OCI-LY3 (cell line): Measurements from ENCODE around the gene NQO1.

Source experiments
- H2AFZ ChIP-seq: fragments of 200-600, 300-600 bp; shearing (Covaris generic); 2 replicates; pipeline ENCODE4 v1.6.0; 2014; ENCODE audit warnings: antibody characterized with exemption, low read depth, low read length
- H3K27ac ChIP-seq: fragments of 200-600, 300-600 bp; sonication (generic); 2 replicates; pipeline ENCODE4 v1.5.1; 2014; ENCODE audit warnings: mild to moderate bottlenecking, low read length, moderate library complexity, mixed read lengths
- H3K27me3 ChIP-seq: fragments of 200-600, 300-600 bp; sonication (generic); 2 replicates; pipeline ENCODE4 v1.6.1; 2014; ENCODE audit warnings: low read depth, low read length, mixed read lengths
- H3K36me3 ChIP-seq: fragments of 200-600, 300-600 bp; sonication (generic); replicated peaks from 2 replicates; pipeline ENCODE3; 2014; ENCODE audit warnings: low read depth, low read length, mixed read lengths
- H3K4me1 ChIP-seq: fragments of 300-600, 200-600 bp; sonication (generic); 2 replicates; pipeline ENCODE4 v1.6.1; 2014; ENCODE audit warnings: low read length, mixed read lengths
- H3K4me2 ChIP-seq: fragments of 200-600, 300-600 bp; sonication (generic); 2 replicates; pipeline ENCODE4 v1.6.1; 2014; ENCODE audit warnings: low read length, mixed read lengths
- H3K4me3 ChIP-seq: fragments of 300-600, 200-600 bp; sonication (generic); 2 replicates; pipeline ENCODE4 v1.5.1; 2014; ENCODE audit warnings: antibody characterized with exemption, mild to moderate bottlenecking, low read length, moderate library complexity
- H3K79me2 ChIP-seq: fragments of 300-600, 200-600 bp; shearing (Covaris generic); 2 replicates; pipeline ENCODE4 v1.6.1; 2014; ENCODE audit warnings: mild to moderate bottlenecking, low read length, mixed read lengths
- H3K9ac ChIP-seq: fragments of 300-600, 200-600 bp; shearing (Covaris generic); 2 replicates; pipeline ENCODE4 v1.6.0; 2014; ENCODE audit warnings: mild to moderate bottlenecking, low read length, moderate library complexity
- H3K9me3 ChIP-seq: fragments of 200-600, 300-600 bp; shearing (Covaris generic); 2 replicates; pipeline ENCODE4 v1.6.1; 2014; ENCODE audit warnings: low read length, mixed read lengths; ENCODE audit not compliant: insufficient read depth
- H4K20me1 ChIP-seq: fragments of 200-600, 300-600 bp; sonication (generic); 2 replicates; pipeline ENCODE4 v1.6.1; 2016; ENCODE audit warnings: low read length, mixed read lengths; ENCODE audit not compliant: insufficient read depth
- CTCF ChIP-seq: fragments of 200-600, 300-600 bp; sonication (generic); IDR thresholded peaks from 2 replicates; pipeline ENCODE4 v1.5.1; 2014; ENCODE audit warnings: antibody characterized with exemption, low read length, low read depth
- EZH2phosphoT487 ChIP-seq: fragments of 200-600 bp; shearing (Covaris generic); IDR thresholded peaks from 2 replicates; pipeline ENCODE4 v1.6.1; 2018; ENCODE audit warnings: antibody characterized with exemption, mixed run types, low read depth

The NQO1 gene

GRCh38 chr16:69756705-69757104 lies 30.3 kb upstream of the NQO1 start:
- H3K4me1 ChIP-seq, result peaks cover 10% of the 10 kb centered on the region
- H2AFZ ChIP-seq, result no peak overlapping the region
- H4K20me1 ChIP-seq, result peaks cover 4% of the 10 kb centered on the region; the same call in 1 of the 2 replicates
- H3K9me3 ChIP-seq, result no peaks in the 10 kb centered on the region
- H3K4me3 ChIP-seq, result no peak overlapping the region
- no peak overlapping the region for H3K27ac ChIP-seq
- H3K36me3 ChIP-seq, result peaks cover 14% of the 10 kb centered on the region
- H3K9ac ChIP-seq, result no peak overlapping the region
- no peaks in the 10 kb centered on the region for H3K27me3 ChIP-seq
- no peak overlapping the region for H3K4me2 ChIP-seq
- H3K79me2 ChIP-seq, result peaks cover 31% of the 10 kb centered on the region
- TF ChIP-seq CTCF (no peak), EZH2phosphoT487 (no peak)

- Histone ChIP-seq H2AFZ (peak within 1 kb of the TSS; percentile 94), H3K79me2 (peaks cover 48% of the 10 kb centered on the region), H3K27ac (peak within 1 kb of the TSS; percentile 61)
These were observed 28.3 kb upstream of the NQO1 start, which contains the start of gene NOB1 for GRCh38 chr16:69754469-69755310. TSS of gene NOB1 (minus strand) at chr16:69754926. CDS start at chr16:69754910, 16 bp downstream.

GRCh38 chr16:69754143-69754468 lies 27.7 kb upstream of the NQO1 start:
- Histone ChIP-seq H3K4me2 (peak overlapping the region; percentile 80), H3K9ac (peak overlapping the region; percentile 95), H3K79me2 (peaks cover 50% of the 10 kb centered on the region), H3K4me1 (peaks cover 7% of the 10 kb centered on the region), H3K36me3 (peaks cover 32% of the 10 kb centered on the region), H3K27me3 (no peaks in the 10 kb centered on the region), H2AFZ (no peak overlapping the region), H3K9me3 (no peaks in the 10 kb centered on the region), H3K4me3 (peak overlapping the region; percentile 93), H4K20me1 (peaks cover 4% of the 10 kb centered on the region; the same call in 1 of the 2 replicates), H3K27ac (peak overlapping the region; percentile 61)
- TF ChIP-seq EZH2phosphoT487, result no peak
- TF ChIP-seq CTCF, result no peak

More at GRCh38 chr16:69754469-69755310, 28.3 kb upstream of the NQO1 start, which contains the start of gene NOB1:
- Histone ChIP-seq H3K4me1 (peaks cover 7% of the 10 kb centered on the region), H3K4me2 (peak within 1 kb of the TSS; percentile 85), H3K4me3 (peak within 1 kb of the TSS; percentile 93), H3K36me3 (peaks cover 29% of the 10 kb centered on the region), H3K27me3 (no peaks in the 10 kb centered on the region), H4K20me1 (peaks cover 4% of the 10 kb centered on the region; the same call in 1 of the 2 replicates), H3K9me3 (no peaks in the 10 kb centered on the region), H3K9ac (peak within 1 kb of the TSS; percentile 95)
- TF ChIP-seq CTCF (peak; percentile 85), EZH2phosphoT487 (no peak)

- Histone ChIP-seq H3K27me3 (no peaks in the 10 kb centered on the region), H3K4me1 (peaks cover 7% of the 10 kb centered on the region), H3K4me3 (no peak overlapping the region), H3K9ac (no peak overlapping the region), H3K27ac (no peak overlapping the region), H3K9me3 (no peaks in the 10 kb centered on the region), H3K79me2 (peaks cover 75% of the 10 kb centered on the region), H3K4me2 (no peak overlapping the region), H3K36me3 (peaks cover 72% of the 10 kb centered on the region), H4K20me1 (peaks cover 4% of the 10 kb centered on the region; the same call in 1 of the 2 replicates), H2AFZ (no peak overlapping the region)
- no peak for TF ChIP-seq EZH2phosphoT487
- TF ChIP-seq CTCF, result no peak
These were observed 22.5 kb upstream of the NQO1 start for GRCh38 chr16:69748694-69749345.
